Astrocyte (in vitro differentiated cells and primary cell): ENCODE results near the gene OTOP3.

Experiments
- CTCF ChIP-seq: IDR thresholded peaks from 2 replicates; pipeline ENCODE4 v1.5.1; 2011; ENCODE audit warnings: low read depth, mild to moderate bottlenecking, inconsistent platforms, low read length, moderate library complexity; ENCODE audit not compliant: insufficient read depth
- EZH2 ChIP-seq: IDR thresholded peaks from 2 replicates; pipeline ENCODE4 v1.6.1; 2012; ENCODE audit warnings: mild to moderate bottlenecking, low read length, inconsistent platforms; ENCODE audit not compliant: insufficient read depth

GRCh38 chr17:74964988-74965622 is 29.4 kb downstream of the OTOP3 start:
- TF ChIP-seq CTCF (no peak), EZH2 (no peak)
